Stimulated activated CD8-positive, alpha-beta memory T cell treated with anti-CD3 and anti-CD28 coated beads, Interleukin-4, amount 100 ng/mL, for 1 hour (primary cell): Measurements from ENCODE around the gene DUSP8.
A peak's percentile ranks its signal among the peaks of the same experiment; 100 is the strongest.
"Not testable (repeated sequence)": the region's sequence is repeated elsewhere in the genome, so short reads cannot be mapped to it uniquely, and the experiment has no call there.

ENCODE experiments used
- DNase-seq, 2 donors: peaks; one replicate each; pipeline ENCODE4 v3.0.0-alpha.2; 2020; ENCODE audit warnings: low read depth in 2 of 2, low spot score in 1 of 2

Gene DUSP8

GRCh38 chr11:1516273-1517067 is 55.6 kb downstream of the DUSP8 start:
- no peak for DNase-seq

DNA sequence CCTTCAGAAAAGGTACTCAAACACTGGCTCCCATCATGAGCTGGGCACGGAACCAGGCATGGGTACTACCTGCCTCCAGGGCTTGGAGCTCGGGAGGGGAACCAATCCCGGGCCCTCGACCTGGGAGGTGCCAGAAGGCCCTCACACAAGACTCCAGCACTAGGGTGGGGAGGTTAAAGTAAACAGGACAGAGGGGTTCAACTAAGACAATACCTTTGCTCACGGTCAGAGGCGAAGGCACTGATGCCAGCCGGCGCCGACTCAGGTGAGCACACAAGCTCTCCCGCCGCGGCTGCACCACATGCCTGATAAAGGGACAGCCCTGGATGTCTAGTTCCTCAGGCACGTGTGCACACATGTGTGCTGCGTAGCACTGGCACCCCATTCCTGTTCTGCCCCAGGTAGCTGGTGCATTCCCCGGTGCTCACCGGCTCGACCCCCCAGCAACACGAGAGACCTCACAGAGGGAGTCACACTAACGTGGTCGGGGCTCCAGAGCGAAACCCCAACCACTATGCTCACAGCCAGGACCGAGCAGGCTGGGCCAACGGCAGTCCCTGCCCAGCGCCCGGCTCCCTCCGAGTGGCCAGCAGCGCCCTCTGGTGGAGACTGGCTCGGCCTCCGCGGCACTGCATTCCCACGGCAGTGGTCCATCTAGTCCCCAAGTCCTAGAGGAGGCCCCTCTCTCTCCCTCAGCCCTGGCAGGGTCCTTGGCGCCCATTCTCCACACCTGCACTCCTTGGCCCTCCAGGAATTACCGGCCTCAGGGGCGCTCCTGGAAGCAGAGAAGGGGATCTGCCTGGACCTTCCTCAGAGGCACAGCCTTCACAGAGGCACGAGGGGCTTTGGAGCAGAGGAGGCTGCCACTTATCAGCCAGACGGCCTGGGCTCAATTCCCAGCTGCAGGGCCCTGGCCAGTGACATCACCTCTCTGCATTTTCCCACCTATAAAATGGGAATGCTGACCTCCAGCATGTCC is 56.7 kb downstream of the DUSP8 start:
- peak; percentile 38 to 53 for DNase-seq

GRCh38 chr11:1514336-1515061 is 57.6 kb downstream of the DUSP8 start:
- no peak for DNase-seq

DNA sequence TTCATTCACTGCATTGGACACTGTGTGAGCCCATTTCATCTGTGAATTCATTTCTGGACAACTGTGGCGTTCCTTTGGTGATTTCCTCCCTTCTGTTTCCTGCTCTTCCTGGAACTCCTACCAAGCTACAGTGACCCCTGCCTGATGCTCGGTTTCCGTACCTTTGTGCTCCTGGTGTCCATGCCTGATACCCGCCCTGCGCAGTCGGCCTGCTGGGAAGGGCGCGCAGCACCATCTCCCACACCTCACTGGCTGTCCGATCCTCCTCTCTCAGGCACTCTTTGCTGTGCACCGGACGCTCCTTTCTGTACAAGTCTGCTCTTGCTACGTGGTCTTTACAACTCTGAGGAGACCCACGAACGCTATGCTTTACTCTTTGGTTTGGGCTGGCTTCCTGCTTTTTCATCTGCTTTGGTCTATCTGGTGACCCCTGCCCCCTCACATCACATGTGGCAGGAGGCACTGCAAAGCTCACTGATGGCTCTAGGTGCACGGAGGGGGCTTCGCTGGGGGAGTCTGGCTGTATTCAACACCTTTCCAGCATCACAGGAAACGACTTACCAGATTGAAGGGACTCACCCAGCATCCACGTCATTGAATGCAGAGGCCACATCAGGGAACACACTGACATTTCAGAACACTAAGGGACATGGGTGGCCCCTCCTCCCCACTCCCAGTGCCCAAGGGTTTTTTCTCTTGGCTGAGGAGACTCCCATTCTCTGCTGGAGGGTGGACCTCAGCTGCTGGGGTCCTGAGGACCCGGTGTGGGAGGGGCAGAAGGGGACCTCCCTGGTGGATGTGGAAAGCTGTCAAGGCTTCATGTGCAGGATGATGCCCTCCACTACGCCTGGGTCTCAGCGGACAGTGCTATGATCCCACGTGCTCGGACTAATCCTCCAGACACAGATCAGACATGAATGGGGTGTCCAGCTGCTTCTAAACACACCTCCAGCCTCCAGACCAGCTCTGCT is 58.5 kb downstream of the DUSP8 start:
- DNase-seq, result no peak

DNA sequence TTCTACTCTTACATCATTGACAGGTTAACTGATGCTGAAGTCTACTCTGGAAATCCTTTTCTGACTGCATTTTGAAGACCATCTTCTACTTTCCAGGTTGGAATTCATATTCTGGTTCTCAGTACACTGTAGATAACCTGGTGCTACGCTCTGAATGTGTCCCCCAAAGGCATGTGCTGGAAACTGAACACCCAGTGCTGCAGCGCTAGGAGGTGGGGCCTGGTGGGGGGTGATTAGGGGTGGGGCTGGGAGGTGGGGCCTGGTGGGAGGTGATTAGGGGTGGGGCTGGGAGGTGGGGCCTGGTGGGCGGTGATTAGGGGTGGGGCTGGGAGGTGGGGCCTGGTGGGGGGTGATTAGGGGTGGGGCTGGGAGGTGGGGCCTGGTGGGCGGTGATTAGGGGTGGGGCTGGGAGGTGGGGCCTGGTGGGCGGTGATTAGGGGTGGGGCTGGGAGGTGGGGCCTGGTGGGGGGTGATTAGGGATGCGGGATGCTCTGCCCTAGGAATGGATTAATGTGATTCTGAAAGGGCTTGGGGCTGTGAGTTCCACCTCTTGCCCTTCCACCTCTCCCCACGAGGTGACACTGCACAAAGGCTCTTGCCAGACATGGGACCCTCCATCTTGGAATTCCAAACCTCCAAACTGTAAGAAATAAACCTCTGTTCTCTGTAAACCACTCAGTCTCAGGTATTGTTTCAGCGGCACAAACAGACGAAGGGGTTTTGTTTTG is 59.4 kb downstream of the DUSP8 start:
- DNase-seq, result not testable (repeated sequence)

GRCh38 chr11:1511937-1512496 is 60.1 kb downstream of the DUSP8 start:
- no peak for DNase-seq

DNA sequence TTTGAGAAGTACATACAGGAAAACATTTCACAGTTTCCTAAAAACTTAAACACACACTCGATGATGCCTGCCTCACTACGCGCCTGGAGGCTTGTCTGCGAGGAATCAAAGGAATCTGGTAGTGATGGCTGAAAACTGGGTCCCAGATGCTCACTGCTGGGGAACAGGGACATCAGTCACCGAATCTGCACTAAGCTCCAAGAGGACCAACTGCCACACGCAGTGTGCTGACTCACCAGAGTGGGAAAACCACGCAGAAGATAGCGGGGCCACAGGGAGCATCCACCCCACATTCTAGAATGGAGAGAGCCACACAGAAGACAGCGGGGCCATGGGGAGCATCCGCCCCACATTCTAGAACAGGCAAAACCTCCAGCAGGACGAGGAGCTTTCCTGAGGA is 61.1 kb downstream of the DUSP8 start:
- DNase-seq, result no peak

GRCh38 chr11:1510351-1510750 is 61.7 kb downstream of the DUSP8 start:
- DNase-seq, result not testable (repeated sequence)

GRCh38 chr11:1509626-1510255 is 62.3 kb downstream of the DUSP8 start:
- no peak for DNase-seq

DNA sequence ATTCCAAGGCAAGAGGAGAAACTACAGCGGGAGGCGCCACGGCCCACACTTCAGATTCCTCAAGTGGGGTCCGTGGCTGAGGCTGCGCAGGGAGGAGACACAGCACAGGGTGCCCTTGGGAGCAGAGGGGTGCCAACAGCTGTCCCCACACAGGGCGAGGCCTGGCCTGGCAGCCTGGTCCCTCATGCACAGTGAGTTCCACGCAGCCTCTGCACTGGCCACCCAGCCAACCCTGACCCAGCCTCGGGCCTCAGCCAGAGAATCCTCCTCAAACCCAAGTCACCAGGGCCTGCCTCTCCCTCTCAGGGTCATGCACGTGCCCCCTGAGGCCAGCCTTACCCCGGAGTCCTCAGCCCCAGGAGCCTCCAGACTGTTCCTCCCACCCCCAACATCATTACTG is 63.1 kb downstream of the DUSP8 start:
- DNase-seq, result no peak

DNA sequence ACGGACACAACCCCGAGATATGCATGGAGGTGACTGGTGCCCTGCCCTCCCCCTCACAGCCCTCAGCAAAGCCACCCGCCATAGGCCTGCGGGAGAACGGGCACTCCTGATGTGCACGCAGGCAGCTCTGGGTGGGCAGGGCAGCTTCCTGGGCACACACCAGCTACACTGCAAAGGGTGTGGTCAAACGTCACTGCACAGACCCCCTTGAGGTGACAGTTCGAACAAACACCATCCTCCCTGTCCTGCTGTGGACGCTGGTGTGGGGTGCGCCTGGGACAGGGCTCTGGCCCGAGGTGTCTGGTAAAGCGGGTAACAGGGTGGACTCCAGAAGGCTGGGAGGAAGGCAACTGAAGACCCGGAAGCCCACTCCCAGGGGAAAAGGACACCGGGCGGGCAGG is 63.6 kb downstream of the DUSP8 start:
- DNase-seq, result no peak

GRCh38 chr11:1507381-1508140 is 64.5 kb downstream of the DUSP8 start:
- DNase-seq, result no peak

GRCh38 chr11:1506981-1507380 is 65.1 kb downstream of the DUSP8 start:
- no peak for DNase-seq

GRCh38 chr11:1505480-1505879 is 66.6 kb downstream of the DUSP8 start:
- DNase-seq, result no peak

GRCh38 chr11:1504581-1505290 is 67.3 kb downstream of the DUSP8 start:
- no peak for DNase-seq

- no peak for DNase-seq
These were observed 67.9 kb downstream of the DUSP8 start for GRCh38 chr11:1504138-1504537.
